Spleen (tissue), 7 donors: ENCODE results near the gene TSC1.

ENCODE experiments used
- POLR2A ChIP-seq, 3 donors: fragments of 450-650 bp; IDR thresholded peaks; one replicate each; pipeline ENCODE4 v1.5.1; 2017; ENCODE audit warnings: antibody characterized with exemption in 3 of 3, mild to moderate bottlenecking in 1 of 3
- POLR2AphosphoS5 ChIP-seq, 3 donors: sonication (generic); formaldehyde crosslinking; IDR thresholded peaks; one replicate each; pipeline ENCODE4 v1.5.1; 2017; ENCODE audit warnings: antibody characterized with exemption in 3 of 3
- TF ChIP-seq, protein P1 (sequence below), 11 experiments: fragments of 200-600 bp in 7 of 11; fragments of 450-650 bp in 4 of 11; sonication (generic) in 4 of 11; IDR thresholded peaks in 8 of 11; conservative IDR thresholded peaks in 3 of 11; 1 replicate in 7 of 11; 2 replicates in 4 of 11; pipeline versions ENCODE4 v1.4.0 to v1.8.0; 2016 to 2021; ENCODE audit warnings: antibody characterized with exemption in 11 of 11, inconsistent platforms in 4 of 11, mild to moderate bottlenecking in 1 of 11
- donor health status: DM: no; HTN: no; CAD: no; lungs with moderate emphysema.
- donor health status: DM: no; HTN: no; CAD: no.
- donor health status: DM: no; HTN: no; CAD: no.

DNA sequence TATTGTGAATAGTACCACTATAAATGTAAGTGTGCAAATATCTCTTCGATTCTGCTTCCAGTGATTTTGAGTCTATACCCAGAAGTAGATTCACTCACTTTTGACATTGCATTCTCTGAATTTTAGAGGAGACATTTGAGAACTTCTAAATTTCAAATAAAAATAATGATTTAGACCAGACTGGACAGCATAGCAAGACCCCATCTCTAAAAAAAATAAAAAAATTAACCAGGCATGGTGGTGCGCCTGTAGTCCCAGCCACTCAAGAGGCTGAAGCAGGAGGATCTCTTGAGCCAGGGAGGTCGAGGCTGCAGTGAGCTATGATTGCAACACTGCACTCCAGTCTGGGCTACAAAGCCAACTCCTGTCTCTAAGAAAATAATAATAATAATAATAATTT lies 32.2 kb upstream of the TSC1 start:
- TF ChIP-seq POLR2A (IDR thresholded peaks at IDR 0.05) (no peak), POLR2AphosphoS5 (IDR thresholded peaks at IDR 0.05) (no peak)
- TF ChIP-seq, protein P1, sequence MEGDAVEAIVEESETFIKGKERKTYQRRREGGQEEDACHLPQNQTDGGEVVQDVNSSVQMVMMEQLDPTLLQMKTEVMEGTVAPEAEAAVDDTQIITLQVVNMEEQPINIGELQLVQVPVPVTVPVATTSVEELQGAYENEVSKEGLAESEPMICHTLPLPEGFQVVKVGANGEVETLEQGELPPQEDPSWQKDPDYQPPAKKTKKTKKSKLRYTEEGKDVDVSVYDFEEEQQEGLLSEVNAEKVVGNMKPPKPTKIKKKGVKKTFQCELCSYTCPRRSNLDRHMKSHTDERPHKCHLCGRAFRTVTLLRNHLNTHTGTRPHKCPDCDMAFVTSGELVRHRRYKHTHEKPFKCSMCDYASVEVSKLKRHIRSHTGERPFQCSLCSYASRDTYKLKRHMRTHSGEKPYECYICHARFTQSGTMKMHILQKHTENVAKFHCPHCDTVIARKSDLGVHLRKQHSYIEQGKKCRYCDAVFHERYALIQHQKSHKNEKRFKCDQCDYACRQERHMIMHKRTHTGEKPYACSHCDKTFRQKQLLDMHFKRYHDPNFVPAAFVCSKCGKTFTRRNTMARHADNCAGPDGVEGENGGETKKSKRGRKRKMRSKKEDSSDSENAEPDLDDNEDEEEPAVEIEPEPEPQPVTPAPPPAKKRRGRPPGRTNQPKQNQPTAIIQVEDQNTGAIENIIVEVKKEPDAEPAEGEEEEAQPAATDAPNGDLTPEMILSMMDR (IDR thresholded peaks at IDR 0.05 in 8 of 11, conservative IDR thresholded peaks at IDR 0.05 in 3 of 11): no peak
